Measurements from ENCODE around the gene SHLD3. TPM values are rescaled to one million over a fixed set of nuclear protein-coding genes. Genes with fewer than 3 reads are reported as not detected.

SHLD3 gene
- total and polyA plus RNA-seq, 2 donors (not counting 1 experiment from before 2014, with no cell fraction given), result 3.3 to 3.5 TPM

GRCh38 chr5:65647941-65648340 is 23.1 kb downstream of the SHLD3 start:
- DNase-seq (ENCODE audit: low read depth in 2 of 2), result no peak
- H3K79me2 ChIP-seq (ENCODE audit: control insufficient read depth, insufficient read depth, low read length), result no peaks in the 10 kb centered on the region
- H3K9ac ChIP-seq (ENCODE audit: insufficient read depth, low read length), result no peak overlapping the region
- H3K4me2 ChIP-seq (ENCODE audit: extremely low read depth, insufficient read depth, low read length), result no peak overlapping the region
- H3K27me3 ChIP-seq (ENCODE audit: control insufficient read depth, insufficient read depth, low read length), result no peaks in the 10 kb centered on the region
- TF ChIP-seq EZH2 (IDR thresholded peaks at IDR 0.05; ENCODE audit: low read length, missing control alignments) (no peak), CTCF (conservative IDR thresholded peaks at IDR 0.05 in 1 of 2, IDR thresholded peaks at IDR 0.05 in 1 of 2; ENCODE audit: low read depth in 1 of 2, low read length in 2 of 2) (no peak)
- H2AFZ ChIP-seq (ENCODE audit: low read length), result no peak overlapping the region
- no peak overlapping the region for H3K4me3 ChIP-seq (replicated peaks in 1 of 4; ENCODE audit: control extremely low read depth in 1 of 4, insufficient read depth in 1 of 4, low read depth in 3 of 4, low read length in 4 of 4)
- H4K20me1 ChIP-seq (ENCODE audit: control insufficient read depth, extremely low read depth, insufficient read depth, low read length), result no peaks in the 10 kb centered on the region
- no peaks in the 10 kb centered on the region for H3K4me1 ChIP-seq (ENCODE audit: control insufficient read depth, extremely low read depth, insufficient read depth, low read length)
- H3K27ac ChIP-seq (ENCODE audit: insufficient read depth, low read length), result no peak overlapping the region
- H3K36me3 ChIP-seq (ENCODE audit: control insufficient read depth, insufficient read depth, low read length), result no peaks in the 10 kb centered on the region
- H3K9me3 ChIP-seq (ENCODE audit: control insufficient read depth, insufficient read depth, low read depth, low read length), result no peaks in the 10 kb centered on the region

DNA sequence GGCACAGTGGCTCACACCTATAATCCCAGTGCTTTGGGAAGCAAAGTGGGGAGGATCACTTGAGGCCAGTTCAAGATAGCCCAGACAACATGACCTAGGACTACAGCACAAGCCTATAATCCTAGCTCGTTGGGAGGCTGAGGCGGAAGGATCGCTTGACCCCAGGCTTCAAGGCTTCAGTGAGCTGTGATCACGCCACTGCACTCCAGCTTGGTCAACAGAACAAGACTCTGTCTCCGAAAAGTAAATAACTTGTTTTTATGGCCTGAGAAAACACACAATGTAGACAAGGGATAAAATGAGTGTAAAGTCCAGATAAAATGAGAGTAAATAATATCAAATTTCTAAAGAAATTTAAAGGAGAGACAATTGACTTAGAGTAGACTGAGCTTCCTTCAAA is 26.3 kb downstream of the SHLD3 start:
- H2AFZ ChIP-seq (ENCODE audit: low read length), result no peak overlapping the region
- H3K79me2 ChIP-seq (ENCODE audit: control insufficient read depth, insufficient read depth, low read length), result no peaks in the 10 kb centered on the region
- no peaks in the 10 kb centered on the region for H3K9me3 ChIP-seq (ENCODE audit: control insufficient read depth, insufficient read depth, low read depth, low read length)
- no peak overlapping the region for H3K4me3 ChIP-seq (replicated peaks in 1 of 4; ENCODE audit: control extremely low read depth in 1 of 4, insufficient read depth in 1 of 4, low read depth in 3 of 4, low read length in 4 of 4)
- no peaks in the 10 kb centered on the region for H3K4me1 ChIP-seq (ENCODE audit: control insufficient read depth, extremely low read depth, insufficient read depth, low read length)
- DNase-seq (ENCODE audit: low read depth in 2 of 2), result no peak
- H3K9ac ChIP-seq (ENCODE audit: insufficient read depth, low read length), result no peak overlapping the region
- no peak overlapping the region for H3K27ac ChIP-seq (ENCODE audit: insufficient read depth, low read length)
- H4K20me1 ChIP-seq (ENCODE audit: control insufficient read depth, extremely low read depth, insufficient read depth, low read length), result no peaks in the 10 kb centered on the region
- H3K36me3 ChIP-seq (ENCODE audit: control insufficient read depth, insufficient read depth, low read length), result no peaks in the 10 kb centered on the region
- no peak overlapping the region for H3K4me2 ChIP-seq (ENCODE audit: extremely low read depth, insufficient read depth, low read length)
- no peaks in the 10 kb centered on the region for H3K27me3 ChIP-seq (ENCODE audit: control insufficient read depth, insufficient read depth, low read length)
- TF ChIP-seq CTCF (conservative IDR thresholded peaks at IDR 0.05 in 1 of 2, IDR thresholded peaks at IDR 0.05 in 1 of 2; ENCODE audit: low read depth in 1 of 2, low read length in 2 of 2) (no peak), EZH2 (IDR thresholded peaks at IDR 0.05; ENCODE audit: low read length, missing control alignments) (no peak)

- no peak for TF ChIP-seq EZH2 (IDR thresholded peaks at IDR 0.05; ENCODE audit: low read length, missing control alignments)
- TF ChIP-seq CTCF (conservative IDR thresholded peaks at IDR 0.05 in 1 of 2, IDR thresholded peaks at IDR 0.05 in 1 of 2; ENCODE audit: low read depth in 1 of 2, low read length in 2 of 2), result no peak
- Histone ChIP-seq H3K4me3 (replicated peaks in 1 of 4; ENCODE audit: control extremely low read depth in 1 of 4, insufficient read depth in 1 of 4, low read depth in 3 of 4, low read length in 4 of 4) (no peak overlapping the region), H3K9me3 (ENCODE audit: control insufficient read depth, insufficient read depth, low read depth, low read length) (no peaks in the 10 kb centered on the region), H3K27ac (ENCODE audit: insufficient read depth, low read length) (no peak overlapping the region), H3K4me1 (ENCODE audit: control insufficient read depth, extremely low read depth, insufficient read depth, low read length) (no peaks in the 10 kb centered on the region), H3K9ac (ENCODE audit: insufficient read depth, low read length) (no peak overlapping the region), H3K27me3 (ENCODE audit: control insufficient read depth, insufficient read depth, low read length) (no peaks in the 10 kb centered on the region), H3K79me2 (ENCODE audit: control insufficient read depth, insufficient read depth, low read length) (no peaks in the 10 kb centered on the region), H3K36me3 (ENCODE audit: control insufficient read depth, insufficient read depth, low read length) (no peaks in the 10 kb centered on the region), H4K20me1 (ENCODE audit: control insufficient read depth, extremely low read depth, insufficient read depth, low read length) (no peaks in the 10 kb centered on the region), H3K4me2 (ENCODE audit: extremely low read depth, insufficient read depth, low read length) (no peak overlapping the region), H2AFZ (ENCODE audit: low read length) (no peak overlapping the region)
- no peak for DNase-seq (ENCODE audit: low read depth in 2 of 2)
These were observed 29.9 kb downstream of the SHLD3 start for GRCh38 chr5:65654713-65655112.

Data from fibroblast of lung (primary cell).